Tibial nerve (tissue), 4 donors: ENCODE data around the gene ULBP2. TPM values are rescaled to one million over a fixed set of nuclear protein-coding genes. Genes with fewer than 3 reads are reported as not detected.

Experiments
- DNase-seq, 2 donors: peaks; one replicate each; pipeline ENCODE4 v3.0.0-alpha.2; 2019; ENCODE audit warnings: low spot score in 2 of 2
- H3K27ac ChIP-seq, 4 donors: fragments of 200-600 bp; sonication (generic) in 3 of 4; one replicate each; pipeline ENCODE4 v1.5.1; 2017 to 2019; ENCODE audit warnings: mild to moderate bottlenecking in 1 of 4
- H3K27me3 ChIP-seq, 2 donors: fragments of 200-600 bp; sonication (generic) in 1 of 2; one replicate each; pipeline versions ENCODE4 v1.5.1 to v1.6.0; 2017 to 2019
- H3K36me3 ChIP-seq, 3 donors: fragments of 200-600 bp; sonication (generic); one replicate each; pipeline ENCODE4 v1.5.1; 2018 to 2019
- H3K4me1 ChIP-seq, 4 donors: fragments of 200-600 bp; sonication (generic) in 3 of 4; one replicate each; pipeline ENCODE4 v1.5.1; 2017 to 2019
- H3K4me3 ChIP-seq, 4 donors: fragments of 200-600 bp; sonication (generic) in 3 of 4; one replicate each; pipeline ENCODE4 v1.5.1; 2017 to 2019; ENCODE audit warnings: mild to moderate bottlenecking in 1 of 4, moderate library complexity in 1 of 4
- H3K9me3 ChIP-seq, 4 donors: fragments of 200-600 bp; sonication (generic) in 3 of 4; one replicate each; pipeline ENCODE4 v1.5.1; 2017 to 2019
- CTCF ChIP-seq, 5 experiments: fragments of 200-600 bp in 3 of 5; fragments of 450-650 bp in 2 of 5; sonication (generic) in 3 of 5; IDR thresholded peaks; one replicate each; pipeline ENCODE4 v1.5.1; 2016 to 2019; ENCODE audit warnings: antibody characterized with exemption in 5 of 5, mild to moderate bottlenecking in 3 of 5, moderate library complexity in 2 of 5
- EP300 ChIP-seq, 2 donors: sonication (generic); formaldehyde crosslinking; IDR thresholded peaks; one replicate each; pipeline ENCODE4 v1.6.1; 2017; ENCODE audit warnings: antibody characterized with exemption in 2 of 2, mild to moderate bottlenecking in 1 of 2
- POLR2A ChIP-seq, 2 donors: fragments of 450-650 bp; IDR thresholded peaks; one replicate each; pipeline ENCODE4 v1.6.1; 2017; ENCODE audit warnings: antibody characterized with exemption in 2 of 2, mild to moderate bottlenecking in 2 of 2, moderate library complexity in 2 of 2
- WGBS, 2 donors: methylation state at CpG; one replicate each; pipeline ENCODE4 v1.1.5; 2018; 5-methylcytosine and 5-hydroxymethylcytosine counted together
- total RNA-seq, 4 donors: library from RNA; depleted of rRNA; stranded (reverse); fragments of >200 nt; gene quantifications; one replicate each; pipeline ENCODE4 v1.1.0, GENCODE V29; 2016

The ULBP2 gene
- total RNA-seq, 4 donors from 2014 or later, result 0.22 TPM; not detected in 3

DNA sequence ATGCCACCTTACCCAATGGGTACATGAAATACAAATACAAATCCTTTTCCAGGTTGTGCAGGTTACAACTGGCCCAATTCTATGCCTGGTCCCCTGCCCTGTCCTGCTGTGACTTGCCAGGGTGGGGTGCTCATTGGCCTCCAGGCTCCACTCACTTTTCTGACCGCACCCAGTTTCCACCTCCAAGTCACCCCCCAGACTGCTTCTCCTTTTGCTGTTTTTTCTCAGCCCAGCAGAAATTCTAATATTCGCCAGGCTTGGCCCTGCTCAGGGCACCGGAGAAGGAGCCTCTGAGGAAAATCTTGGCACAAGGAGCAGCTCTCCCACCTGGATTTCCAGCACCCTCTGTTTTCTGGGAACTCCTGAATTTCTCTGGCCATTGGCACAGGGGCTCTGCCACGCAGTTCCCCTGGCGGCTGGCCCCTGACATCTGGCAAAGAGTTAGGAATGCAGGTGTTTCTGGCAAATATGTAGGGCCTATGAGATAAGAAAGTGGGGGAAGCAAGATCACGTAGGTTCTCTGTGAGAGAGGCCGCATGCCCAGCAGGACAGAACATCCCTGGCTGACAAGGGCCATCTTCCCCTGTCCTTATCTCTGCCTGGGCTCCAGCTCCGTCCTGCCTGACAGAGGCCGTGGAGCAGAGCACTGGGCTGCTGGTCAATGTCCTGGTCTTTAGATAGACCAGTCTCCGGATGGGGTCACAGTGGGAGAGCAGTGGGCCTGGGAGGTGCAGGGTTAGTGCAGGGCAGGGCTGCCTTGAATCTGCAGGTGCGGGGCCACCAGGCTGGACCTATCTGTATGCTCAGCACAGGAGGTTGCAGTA lies 41.0 kb upstream of the ULBP2 start:
- Histone ChIP-seq H3K27me3 (no peaks in the 10 kb centered on the region), H3K4me3 (no peak overlapping the region), H3K4me1 (peaks cover 0 to 24% (median 12%) of the 10 kb centered on the region in 4 donors), H3K36me3 (no peaks in the 10 kb centered on the region), H3K27ac (no peak overlapping the region), H3K9me3 (no peaks in the 10 kb centered on the region)
- no peak for TF ChIP-seq EP300 (IDR thresholded peaks at IDR 0.05)
- WGBS, 2 donors, result 95 to 97% methylated on average over 11 of the region's 11 CpGs
- no peak for DNase-seq

DNA sequence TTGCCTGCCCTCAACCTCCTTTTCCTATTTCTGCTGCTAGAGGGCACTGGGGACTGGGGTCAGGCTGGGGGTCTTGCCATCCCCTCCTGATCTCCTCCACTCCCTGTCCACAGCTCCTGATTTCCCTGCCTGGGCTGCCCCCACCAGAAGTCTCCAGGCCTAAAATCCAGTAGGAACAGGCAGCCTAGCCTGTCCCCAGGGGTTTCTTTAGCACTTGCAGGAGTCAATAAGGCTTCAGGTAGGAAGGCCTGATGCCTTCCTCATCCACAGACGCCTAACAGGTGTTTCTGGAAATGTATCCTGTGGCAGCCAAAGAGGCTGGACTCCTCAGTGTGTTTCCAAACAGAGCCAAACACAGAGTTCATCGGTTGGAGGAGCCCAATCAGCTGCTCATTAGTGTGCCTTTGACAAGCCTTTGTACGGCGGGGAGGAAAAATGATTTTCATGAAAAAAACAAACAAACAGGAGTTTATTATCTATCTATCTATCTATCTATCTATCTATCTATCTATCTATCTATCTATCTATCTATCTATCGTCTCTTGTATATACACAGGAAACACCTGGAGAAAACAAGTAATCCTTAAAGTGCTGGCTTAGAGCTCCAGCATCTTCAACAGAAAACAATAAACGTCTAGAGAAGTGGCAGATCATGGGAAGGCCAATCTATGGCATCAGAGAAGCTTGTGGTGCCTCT lies 40.2 kb upstream of the ULBP2 start:
- H3K27ac ChIP-seq, result no peak overlapping the region
- H3K27me3 ChIP-seq, result no peaks in the 10 kb centered on the region
- DNase-seq, result no peak
- H3K9me3 ChIP-seq, result no peaks in the 10 kb centered on the region
- H3K4me1 ChIP-seq, result peaks cover 0 to 16% (median 5%) of the 10 kb centered on the region in 4 donors
- TF ChIP-seq POLR2A (IDR thresholded peaks at IDR 0.05) (no peak), CTCF (IDR thresholded peaks at IDR 0.05) (no peak), EP300 (IDR thresholded peaks at IDR 0.05) (no peak)
- no peaks in the 10 kb centered on the region for H3K36me3 ChIP-seq
- 87 to 91% methylated on average over 6 of the region's 6 CpGs for WGBS, 2 donors
- no peak overlapping the region for H3K4me3 ChIP-seq

DNA sequence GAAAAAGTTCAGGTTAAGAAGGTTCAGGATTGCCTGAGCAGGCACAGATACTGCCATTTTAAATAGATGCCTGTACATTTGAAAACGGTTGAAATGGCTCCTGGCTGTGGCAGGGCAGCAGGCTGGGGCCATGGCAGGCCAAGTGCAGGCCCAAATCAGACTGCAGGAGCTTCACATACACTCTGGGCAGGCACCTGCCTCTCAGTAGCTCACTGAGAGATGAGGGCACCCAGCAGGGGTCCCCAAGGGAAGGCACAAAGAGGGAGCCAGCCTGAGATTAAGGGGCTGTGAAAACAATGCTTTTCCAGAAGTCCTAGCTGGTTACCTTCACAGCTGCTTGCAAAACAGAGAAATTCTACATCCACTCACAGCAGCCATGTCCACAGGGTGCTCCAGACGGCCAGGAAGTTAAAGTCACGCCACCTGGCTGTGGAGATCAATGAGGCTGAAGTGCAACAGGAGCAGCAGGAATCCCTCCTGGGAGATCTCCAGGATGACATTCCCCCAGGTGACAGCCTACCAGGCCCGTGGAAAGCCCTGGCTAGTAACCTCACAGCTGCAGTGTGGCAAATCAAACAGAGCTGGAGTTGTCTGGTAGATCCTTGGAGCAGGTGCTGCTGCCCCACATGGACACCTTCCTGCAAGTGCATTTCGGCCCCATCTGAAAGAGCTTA lies 37.7 kb upstream of the ULBP2 start:
- DNase-seq, result no peak
- no peaks in the 10 kb centered on the region for H3K36me3 ChIP-seq
- H3K9me3 ChIP-seq, result peaks cover 0 to 13% (median 2%) of the 10 kb centered on the region in 4 donors
- H3K27me3 ChIP-seq, result no peaks in the 10 kb centered on the region
- H3K4me1 ChIP-seq, result no peaks in the 10 kb centered on the region
- no peak for TF ChIP-seq CTCF (IDR thresholded peaks at IDR 0.05)
- no peak for TF ChIP-seq EP300 (IDR thresholded peaks at IDR 0.05)
- TF ChIP-seq POLR2A (IDR thresholded peaks at IDR 0.05), result no peak
- H3K27ac ChIP-seq, result no peak overlapping the region
- 71 to 77% methylated on average over 5 of the region's 5 CpGs for WGBS, 2 donors
- H3K4me3 ChIP-seq, result no peak overlapping the region

DNA sequence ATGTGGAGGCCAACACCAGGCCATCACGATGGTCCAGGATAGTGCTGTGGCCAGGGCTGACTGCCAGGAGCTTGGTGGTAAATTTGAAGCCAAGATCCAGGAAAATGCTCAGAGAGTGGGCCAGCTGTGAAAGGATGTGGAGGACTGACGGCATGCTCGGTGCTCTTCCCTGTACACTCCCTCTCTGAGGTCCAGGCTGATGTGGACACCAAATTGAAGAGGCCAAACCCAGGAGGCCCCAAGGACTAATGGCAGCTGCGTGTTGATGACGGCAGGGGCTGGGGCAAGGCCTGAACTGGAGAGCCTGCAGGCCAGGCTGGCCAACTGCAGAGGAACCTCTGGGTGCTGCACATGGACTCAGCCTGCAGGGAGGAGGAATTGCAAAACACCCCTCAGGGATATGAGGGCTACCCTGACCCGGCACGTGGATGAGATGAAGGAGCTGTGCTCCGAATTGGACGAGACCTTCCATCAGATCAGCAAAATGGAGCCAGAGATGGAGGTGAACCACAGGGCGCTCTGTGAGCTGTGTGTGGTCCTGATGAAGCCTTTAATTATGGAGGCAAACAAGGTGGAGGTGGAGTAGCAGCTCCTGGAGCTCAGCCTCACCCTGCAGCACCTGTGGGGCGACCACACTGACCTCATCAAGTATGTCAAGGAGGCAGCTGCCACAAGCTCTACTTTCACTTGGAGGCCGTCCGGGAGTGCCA lies 37.0 kb upstream of the ULBP2 start:
- H3K27ac ChIP-seq, result no peak overlapping the region
- WGBS, 2 donors, result 94% methylated on average over 11 to 13 of the region's 13 CpGs
- no peak for DNase-seq
- no peaks in the 10 kb centered on the region for H3K27me3 ChIP-seq
- no peaks in the 10 kb centered on the region for H3K4me1 ChIP-seq
- H3K36me3 ChIP-seq, result no peaks in the 10 kb centered on the region
- TF ChIP-seq CTCF (IDR thresholded peaks at IDR 0.05), result no peak
- no peak for TF ChIP-seq POLR2A (IDR thresholded peaks at IDR 0.05)
- no peak for TF ChIP-seq EP300 (IDR thresholded peaks at IDR 0.05)
- H3K9me3 ChIP-seq, result peaks cover 0 to 14% (median 2%) of the 10 kb centered on the region in 4 donors
- no peak overlapping the region for H3K4me3 ChIP-seq

- peaks cover 0 to 14% (median 2%) of the 10 kb centered on the region in 4 donors for H3K9me3 ChIP-seq
- TF ChIP-seq CTCF (IDR thresholded peaks at IDR 0.05), result no peak
- no peak for TF ChIP-seq POLR2A (IDR thresholded peaks at IDR 0.05)
- no peak for TF ChIP-seq EP300 (IDR thresholded peaks at IDR 0.05)
- H3K36me3 ChIP-seq, result no peaks in the 10 kb centered on the region
- DNase-seq, result no peak
- no peaks in the 10 kb centered on the region for H3K27me3 ChIP-seq
- no peaks in the 10 kb centered on the region for H3K4me1 ChIP-seq
- H3K27ac ChIP-seq, result no peak overlapping the region
- no peak overlapping the region for H3K4me3 ChIP-seq
- 87 to 91% methylated on average over 8 to 18 of the region's 18 CpGs for WGBS, 2 donors
Measured at GRCh38 chr6:149905371-149905910, 36.4 kb upstream of the ULBP2 start.
